Middle frontal gyrus (tissue), 1 donor: Measurements from ENCODE around the gene CORO1C.
A peak's percentile ranks its signal among the peaks of the same experiment; 100 is the strongest.
"Not testable (repeated sequence)": the region's sequence is repeated elsewhere in the genome, so short reads cannot be mapped to it uniquely, and the experiment has no call there.

ENCODE experiments used
- DNase-seq: peaks from one replicate; pipeline ENCODE4 v3.0.0-alpha.2; 2015; ENCODE audit warnings: low spot score; ENCODE audit errors: extremely low spot score

CORO1C gene

GRCh38 chr12:108675792-108676191 is 55.5 kb downstream of the CORO1C start:
- no peak for DNase-seq

GRCh38 chr12:108672054-108672453 is 59.3 kb downstream of the CORO1C start:
- DNase-seq, result no peak

DNA sequence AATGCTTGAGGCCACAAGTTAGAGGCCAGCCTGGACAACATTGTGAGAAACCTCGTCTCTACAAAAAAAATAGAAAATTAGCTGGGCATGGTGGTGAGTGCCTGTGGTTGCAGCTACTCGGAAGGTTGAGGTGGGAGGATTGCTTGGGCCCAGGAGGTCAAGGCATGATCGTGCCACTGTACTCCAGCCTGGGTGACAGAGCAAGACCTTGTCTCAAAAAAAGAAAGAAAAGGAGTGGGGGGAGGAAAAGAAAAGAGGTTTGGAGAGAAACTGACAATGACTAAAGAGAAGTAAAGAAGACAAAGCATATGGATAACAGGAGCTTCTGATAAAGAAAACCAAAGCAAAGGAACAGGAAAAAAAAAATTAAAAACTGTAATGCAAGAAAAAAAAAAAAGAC is 60.2 kb downstream of the CORO1C start:
- DNase-seq, result no peak

- DNase-seq, result no peak
Measured at GRCh38 chr12:108670066-108670631, 61.2 kb downstream of the CORO1C start.

- DNase-seq, result no peak
Measured at GRCh38 chr12:108668542-108668941, 62.8 kb downstream of the CORO1C start.

DNA sequence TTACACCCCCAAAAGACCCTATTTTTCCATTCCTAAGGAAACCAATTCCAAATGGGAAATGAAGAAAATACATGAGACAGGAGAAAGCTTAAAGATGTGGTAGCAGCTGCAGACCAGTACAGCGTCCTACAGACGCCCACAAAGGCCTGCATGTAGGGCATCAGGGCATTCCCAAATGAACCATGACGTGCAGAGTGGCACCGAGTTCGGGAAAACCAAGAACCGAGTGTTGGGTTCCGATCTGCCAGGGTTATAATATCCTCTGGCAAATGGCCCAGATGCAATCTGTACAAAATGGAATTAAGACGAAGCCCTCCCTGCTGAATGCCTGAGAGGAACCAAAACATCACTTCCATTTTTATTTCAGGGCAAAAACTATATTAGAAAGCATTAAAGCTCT is 63.3 kb downstream of the CORO1C start:
- no peak for DNase-seq

DNA sequence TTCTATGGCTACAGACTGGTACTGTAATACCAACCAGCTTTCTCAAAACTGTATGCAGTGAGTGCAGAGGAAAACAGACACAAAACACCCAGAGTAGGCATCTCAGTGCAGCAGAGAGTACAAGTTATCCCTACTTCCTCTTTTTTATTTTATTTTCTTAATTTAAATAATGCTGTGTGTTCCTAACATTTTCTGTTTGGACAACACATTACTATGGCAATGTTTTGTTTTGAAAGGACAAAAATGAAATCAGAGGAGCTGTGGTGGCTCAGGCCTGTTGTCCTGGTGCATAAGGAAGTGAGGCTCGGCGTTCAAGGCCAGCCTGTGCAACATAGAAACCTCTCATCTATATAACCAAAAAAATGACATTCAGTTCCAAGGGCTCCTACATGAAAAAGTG is 64.0 kb downstream of the CORO1C start:
- DNase-seq, result no peak

DNA sequence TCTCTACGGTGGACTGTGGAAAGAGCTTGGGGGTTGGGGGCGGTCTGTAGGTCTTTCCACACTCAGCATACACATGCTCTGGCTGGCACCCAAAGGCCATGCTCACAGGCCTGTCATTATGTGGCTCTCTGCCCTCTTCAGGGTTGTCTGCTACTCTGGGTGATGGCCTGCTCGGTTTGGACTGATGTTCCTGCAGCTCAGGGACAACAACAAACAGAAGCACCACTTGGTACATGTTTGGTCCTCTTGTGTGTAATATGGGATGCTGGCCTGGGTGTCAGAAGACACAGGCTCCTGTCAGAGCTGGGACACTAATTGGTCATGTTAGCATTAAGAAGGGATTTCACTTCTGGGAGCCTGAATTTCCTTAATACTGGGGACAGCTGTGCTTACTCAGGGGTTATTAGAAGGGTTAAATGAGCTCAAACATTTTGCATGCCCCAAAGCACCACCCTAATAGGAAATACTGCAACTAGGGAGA is 64.9 kb downstream of the CORO1C start:
- DNase-seq, result no peak

DNA sequence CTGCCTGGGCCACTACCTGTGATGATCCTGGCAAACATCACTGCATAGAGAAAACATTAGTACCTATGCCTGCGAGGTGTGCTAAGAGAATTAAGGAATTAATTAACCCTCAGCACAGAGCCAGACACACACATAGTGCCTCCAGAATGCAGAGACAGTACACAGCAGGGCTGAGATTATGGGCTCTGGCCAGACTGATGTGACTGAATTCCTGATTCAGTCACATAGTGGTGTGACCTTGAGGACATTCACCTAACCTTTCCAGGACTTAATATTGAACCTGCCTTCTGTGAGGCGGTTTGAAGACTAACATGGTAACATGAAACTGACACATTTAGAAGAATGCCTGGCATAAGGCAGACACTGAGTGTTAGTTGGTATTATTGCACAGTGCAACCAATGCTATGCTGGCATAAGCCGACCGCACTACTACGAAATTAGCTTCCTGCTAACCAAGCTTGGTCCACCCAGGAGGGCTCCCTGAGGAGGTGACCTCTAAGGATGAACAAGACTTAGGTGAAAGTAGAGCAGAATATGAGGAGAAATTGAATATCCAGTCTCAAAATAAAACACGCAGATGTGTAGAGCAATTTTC is 65.6 kb downstream of the CORO1C start:
- no peak for DNase-seq

DNA sequence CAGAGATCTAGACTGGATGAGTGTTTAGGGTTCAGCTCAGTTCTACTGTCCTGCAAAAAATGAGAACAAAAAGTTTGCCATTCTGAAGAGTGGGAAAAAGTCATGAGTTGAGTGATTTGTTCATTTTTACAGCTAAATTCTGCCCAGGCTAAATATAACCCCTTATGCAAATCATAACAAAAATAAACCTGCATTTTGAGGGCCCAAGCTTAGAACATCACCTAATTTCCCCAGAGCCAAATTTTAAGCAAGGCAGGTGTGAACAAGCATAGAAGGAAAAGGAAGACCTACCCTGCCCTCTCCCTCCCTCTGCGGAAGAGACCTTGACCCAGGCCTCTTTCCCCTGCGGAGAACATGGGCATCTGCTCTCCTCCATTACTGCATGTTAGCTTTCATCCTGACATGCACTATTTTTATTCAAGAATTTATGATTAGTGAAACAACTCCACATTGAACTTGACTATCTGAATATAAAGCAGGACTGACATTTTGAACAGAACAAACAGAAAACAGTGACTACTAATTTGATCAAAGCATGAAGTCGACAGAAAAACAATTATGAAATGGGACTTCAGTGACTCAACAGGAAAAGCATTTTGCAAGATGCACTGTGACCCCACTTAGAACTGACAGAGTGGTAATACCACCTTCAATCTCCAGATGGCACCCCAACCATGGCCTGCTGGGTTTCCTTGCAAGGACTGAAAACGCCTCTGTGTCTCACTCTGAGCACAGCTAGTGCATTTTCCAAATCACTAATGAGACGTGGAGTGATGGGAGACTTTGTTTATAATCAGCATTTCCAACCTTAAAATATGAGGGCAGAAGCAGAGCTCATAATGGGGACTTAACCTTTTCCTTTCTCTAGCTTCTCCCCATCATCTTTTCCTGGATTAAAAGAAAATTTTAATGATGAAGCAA is 66.7 kb downstream of the CORO1C start:
- peak; percentile 70 for DNase-seq

DNA sequence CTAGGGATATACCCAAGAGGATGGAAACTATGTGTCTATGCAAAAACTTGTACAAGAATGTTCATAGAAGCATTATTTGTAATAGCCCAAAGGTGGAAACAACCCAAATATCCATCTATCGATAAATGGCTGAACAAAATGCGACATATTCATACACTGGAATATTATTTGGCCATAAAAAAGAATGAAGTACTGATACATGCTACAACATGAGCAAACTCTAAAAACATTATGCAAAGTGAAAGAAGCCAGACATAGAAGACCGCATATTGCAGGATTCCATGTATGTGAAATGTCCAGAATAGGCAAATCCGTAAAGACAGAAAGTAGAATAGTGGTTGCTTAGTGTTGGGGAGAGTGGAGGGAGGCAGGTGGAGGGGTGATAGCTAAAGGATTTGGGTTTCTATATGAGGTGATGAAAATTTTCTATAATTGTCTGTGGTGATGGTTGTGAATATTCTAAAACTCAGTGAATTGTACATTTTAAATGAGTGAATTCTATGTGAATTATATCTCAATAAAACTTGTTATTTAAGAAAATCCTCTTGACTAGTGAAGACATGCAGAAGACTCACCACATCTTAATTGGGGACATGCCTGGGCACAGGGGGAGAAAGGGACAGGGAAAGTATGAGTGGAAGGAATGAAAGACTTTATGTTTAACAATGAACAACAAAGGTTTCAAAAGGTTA is 67.8 kb downstream of the CORO1C start:
- DNase-seq, result no peak

DNA sequence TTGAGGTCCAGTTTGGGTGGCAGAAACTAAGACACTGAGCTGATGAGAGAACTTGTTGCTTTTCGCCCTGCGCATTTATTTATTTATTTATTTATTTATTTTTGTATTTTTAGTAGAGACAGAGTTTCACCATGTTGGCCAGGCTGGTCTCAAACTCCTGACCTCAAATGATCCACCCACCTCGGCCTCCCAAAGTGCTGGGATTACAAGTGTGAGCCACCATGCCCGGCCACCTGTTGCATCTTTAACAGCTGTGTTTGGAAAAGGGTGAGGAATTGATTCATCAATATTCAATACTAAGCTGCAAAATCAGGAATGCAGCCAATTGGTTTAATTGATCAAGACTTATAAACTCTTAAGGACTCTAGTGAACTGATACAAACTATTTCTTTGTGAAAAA is 73.2 kb downstream of the CORO1C start:
- DNase-seq, result not testable (repeated sequence)

DNA sequence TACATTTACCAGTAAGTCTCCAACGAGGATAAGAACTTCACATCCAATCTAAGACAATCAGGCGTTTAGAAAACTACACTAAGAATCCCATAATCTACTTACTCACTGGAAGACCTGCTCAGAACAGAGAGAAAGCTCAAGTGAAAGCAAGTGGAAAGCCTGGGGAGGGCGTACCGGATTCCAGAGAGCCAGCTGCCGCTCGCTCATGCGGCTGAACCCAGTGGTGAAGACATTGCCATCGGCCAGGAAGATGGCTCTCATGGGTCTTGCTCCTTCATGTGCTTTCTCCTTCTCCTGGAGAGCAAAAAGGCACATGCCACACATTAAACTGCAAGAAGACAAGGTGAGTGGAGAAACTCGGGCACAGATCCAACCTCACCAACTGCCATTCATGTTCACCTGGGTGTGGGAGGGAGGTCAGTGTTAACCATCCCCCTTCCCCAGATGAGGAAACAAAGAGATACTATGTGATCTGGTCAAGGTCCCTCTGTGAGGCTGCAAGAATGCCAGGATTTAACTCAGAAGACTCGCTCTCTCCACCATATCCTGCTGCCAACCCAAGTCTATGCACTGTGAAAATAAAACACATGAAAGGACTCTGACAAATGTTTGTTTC is 74.1 kb downstream of the CORO1C start:
- no peak for DNase-seq

DNA sequence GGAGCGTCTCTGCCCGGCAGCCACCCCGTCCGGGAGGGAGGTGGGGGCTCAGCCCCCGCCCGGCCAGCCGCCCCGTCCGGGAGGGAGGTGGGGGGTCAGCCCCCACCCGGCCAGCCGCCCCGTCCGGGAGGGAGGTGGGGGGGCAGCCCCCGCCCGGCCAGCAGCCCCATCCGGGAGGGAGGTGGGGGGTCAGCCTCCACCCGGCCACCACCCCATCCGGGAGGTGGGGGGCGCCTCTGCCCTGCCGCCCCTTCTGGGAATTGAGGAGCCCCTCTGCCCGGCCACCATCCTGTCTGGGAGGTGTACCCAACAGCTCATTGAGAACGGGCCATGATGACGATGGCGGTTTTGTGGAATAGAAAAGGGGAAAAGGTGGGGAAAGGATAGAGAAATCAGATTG is 75.1 kb downstream of the CORO1C start:
- not testable (repeated sequence) for DNase-seq

GRCh38 chr12:108655812-108656175 is 75.5 kb downstream of the CORO1C start:
- DNase-seq, result not testable (repeated sequence)

- not testable (repeated sequence) for DNase-seq
Measured at GRCh38 chr12:108654622-108655021, 76.7 kb downstream of the CORO1C start.

- no peak for DNase-seq
Measured at GRCh38 chr12:108653922-108654321, 77.4 kb downstream of the CORO1C start.

DNA sequence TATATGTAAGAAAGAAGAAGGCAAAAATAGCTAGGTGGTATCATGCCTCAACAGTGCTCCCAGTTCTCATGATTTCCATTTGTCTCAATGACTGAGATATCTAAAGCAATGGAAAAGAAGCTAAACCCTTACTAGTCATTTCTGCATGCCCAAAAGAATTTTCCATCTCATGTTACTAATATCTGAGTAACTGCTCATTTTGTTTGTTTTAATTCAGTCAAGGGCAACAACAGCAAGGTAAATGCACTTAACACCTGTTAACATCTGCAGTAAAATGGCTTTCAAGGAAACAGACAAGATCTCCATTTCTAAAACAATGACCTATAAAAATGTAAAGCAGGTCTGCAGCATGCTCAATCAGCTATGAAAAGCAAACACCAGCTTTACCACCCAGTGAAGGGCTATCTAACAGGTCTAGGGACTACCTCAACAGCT is 78.2 kb downstream of the CORO1C start:
- DNase-seq, result no peak

GRCh38 chr12:108650083-108650482 is 81.2 kb downstream of the CORO1C start:
- DNase-seq, result no peak

DNA sequence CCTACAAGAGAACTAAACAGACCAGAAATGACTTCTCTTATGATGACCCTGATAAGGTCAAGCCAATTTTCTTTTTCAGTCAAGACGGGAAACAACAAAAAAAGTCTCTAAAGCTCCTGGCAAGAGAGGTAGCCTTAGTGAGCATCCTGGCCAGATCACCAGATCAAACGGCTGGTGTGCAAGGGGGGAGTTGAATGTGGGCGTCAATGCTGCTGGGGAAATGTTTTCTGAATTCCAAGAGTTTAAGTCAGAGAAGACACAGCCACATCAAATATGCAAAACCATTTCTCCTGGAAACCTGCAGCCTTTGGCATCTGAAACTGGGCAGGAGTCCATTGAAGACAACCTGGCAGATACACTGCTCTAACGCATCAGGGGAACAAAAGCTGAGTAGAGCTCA is 81.6 kb downstream of the CORO1C start:
- DNase-seq, result no peak

- no peak for DNase-seq
Measured at GRCh38 chr12:108649126-108649525, 82.2 kb downstream of the CORO1C start.
